Vagina (tissue), 2 donors: ENCODE measurements around the gene PACS1.

Experiments used
- CTCF ChIP-seq, 3 experiments: fragments of 450-650 bp in 2 of 3; fragments of 200-600 bp in 1 of 3; sonication (generic) in 1 of 3; IDR thresholded peaks; one replicate each; pipeline ENCODE4 v1.5.1; 2017 to 2019; ENCODE audit warnings: antibody characterized with exemption in 3 of 3, mild to moderate bottlenecking in 2 of 3, moderate library complexity in 2 of 3
- POLR2A ChIP-seq, 2 donors: fragments of 450-650 bp; IDR thresholded peaks; one replicate each; pipeline ENCODE4 v1.6.1; 2017; ENCODE audit warnings: antibody characterized with exemption in 2 of 2, mild to moderate bottlenecking in 2 of 2, moderate library complexity in 2 of 2

- TF ChIP-seq POLR2A (IDR thresholded peaks at IDR 0.05) (no peak), CTCF (IDR thresholded peaks at IDR 0.05) (no peak)
Measured at GRCh38 chr11:66070604-66071380, 720 bp downstream of the PACS1 start.
